H9 (cell line): Measurements from ENCODE around the gene CAMK2B. TPM values are rescaled to one million over a fixed set of nuclear protein-coding genes. Genes with fewer than 3 reads are reported as not detected.

Experiments
- DNase-seq: peaks from one replicate; pipeline ENCODE4 v3.0.0-alpha.2; 2017
- H2AFZ ChIP-seq: one replicate; pipeline ENCODE4 v1.6.1; 2013; ENCODE audit warnings: mild to moderate bottlenecking, low read length, control low read depth, moderate library complexity
- H2AK5ac ChIP-seq: 2 replicates; pipeline ENCODE4 v1.6.1; 2013; ENCODE audit warnings: low read length, control low read depth, mixed read lengths; ENCODE audit not compliant: insufficient read length
- H2BK120ac ChIP-seq: one replicate; pipeline ENCODE4 v1.6.1; 2013; ENCODE audit warnings: low read depth, mild to moderate bottlenecking, low read length, control low read depth, inconsistent platforms; ENCODE audit not compliant: poor library complexity, severe bottlenecking
- H2BK12ac ChIP-seq: 2 replicates; pipeline ENCODE4 v1.6.1; 2013; ENCODE audit warnings: low read length, control low read depth, mixed read lengths, low read depth; ENCODE audit not compliant: insufficient read length
- H2BK15ac ChIP-seq: 2 replicates; pipeline ENCODE4 v1.6.1; 2013; ENCODE audit warnings: low read depth, low read length, control low read depth
- H2BK20ac ChIP-seq: one replicate; pipeline ENCODE4 v1.6.1; 2013; ENCODE audit warnings: low read depth, mild to moderate bottlenecking, low read length, control low read depth, inconsistent platforms; ENCODE audit not compliant: poor library complexity, severe bottlenecking
- H2BK5ac ChIP-seq: 2 replicates; pipeline ENCODE4 v1.6.1; 2013; ENCODE audit warnings: low read length, control low read depth, mixed read lengths; ENCODE audit not compliant: insufficient read length
- H3K14ac ChIP-seq: 2 replicates; pipeline ENCODE4 v1.6.1; 2013; ENCODE audit warnings: low read length, control low read depth; ENCODE audit not compliant: insufficient read depth
- H3K18ac ChIP-seq: 2 replicates; pipeline ENCODE4 v1.6.1; 2013; ENCODE audit warnings: low read depth, mild to moderate bottlenecking, mixed read lengths, low read length, control low read depth; ENCODE audit not compliant: insufficient read length
- H3K23ac ChIP-seq: 2 replicates; pipeline ENCODE4 v1.6.1; 2013; ENCODE audit warnings: low read length, control low read depth, mixed read lengths, low read depth; ENCODE audit not compliant: insufficient read length
- H3K23me2 ChIP-seq: 2 replicates; pipeline ENCODE4 v1.6.1; 2013; ENCODE audit warnings: low read depth, mild to moderate bottlenecking, mixed read lengths, low read length, control low read depth; ENCODE audit not compliant: insufficient read length, poor library complexity, severe bottlenecking
- H3K27ac ChIP-seq: 2 replicates; pipeline ENCODE4 v1.5.1; 2013; ENCODE audit warnings: low read length, control low read depth, mixed read lengths, low read depth; ENCODE audit not compliant: insufficient read length
- H3K27me3 ChIP-seq: 2 replicates; pipeline ENCODE4 v1.6.1; 2013; ENCODE audit warnings: low read length, control low read depth, inconsistent platforms; ENCODE audit not compliant: insufficient read depth
- H3K4ac ChIP-seq: 2 replicates; pipeline ENCODE4 v1.6.1; 2013; ENCODE audit warnings: low read depth, mild to moderate bottlenecking, control low read depth, inconsistent platforms, low read length, moderate library complexity
- H3K4me1 ChIP-seq: 2 replicates; pipeline ENCODE4 v1.6.1; 2013; ENCODE audit warnings: low read length, control low read depth, inconsistent platforms; ENCODE audit not compliant: insufficient read depth
- H3K4me2 ChIP-seq: 2 replicates; pipeline ENCODE4 v1.6.1; 2013; ENCODE audit warnings: low read length, control low read depth, mixed read lengths; ENCODE audit not compliant: insufficient read length, insufficient read depth
- H3K56ac ChIP-seq: 2 replicates; pipeline ENCODE4 v1.6.1; 2013; ENCODE audit warnings: low read depth, mild to moderate bottlenecking, mixed read lengths, low read length, control low read depth; ENCODE audit not compliant: insufficient read length
- H3K79me1 ChIP-seq: 2 replicates; pipeline ENCODE4 v1.6.1; 2013; ENCODE audit warnings: low read depth, mild to moderate bottlenecking, moderate library complexity, low read length, control low read depth, inconsistent platforms; ENCODE audit not compliant: insufficient read depth, poor library complexity, severe bottlenecking
- H3K79me2 ChIP-seq: 2 replicates; pipeline ENCODE4 v1.6.1; 2013; ENCODE audit warnings: low read length, control low read depth, inconsistent platforms; ENCODE audit not compliant: insufficient read depth
- H3K9ac ChIP-seq: 2 replicates; pipeline ENCODE4 v1.6.1; 2013; ENCODE audit warnings: low read length, control low read depth, mixed read lengths; ENCODE audit not compliant: insufficient read length; ENCODE audit errors: extremely low read depth
- H3K9me3 ChIP-seq: one replicate; pipeline ENCODE4 v1.6.1; 2013; ENCODE audit warnings: low read depth, low read length, inconsistent platforms; ENCODE audit not compliant: control insufficient read depth
- H3T11ph ChIP-seq: one replicate; pipeline ENCODE4 v1.6.1; 2013; ENCODE audit warnings: mild to moderate bottlenecking, low read length, control low read depth, inconsistent platforms
- H4K20me1 ChIP-seq: one replicate; pipeline ENCODE4 v1.6.1; 2013; ENCODE audit not compliant: control insufficient read depth, insufficient read length, insufficient read depth
- H4K5ac ChIP-seq: 2 replicates; pipeline ENCODE4 v1.6.1; 2013; ENCODE audit warnings: low read depth, mild to moderate bottlenecking, mixed read lengths, low read length, control low read depth; ENCODE audit not compliant: insufficient read length
- H4K8ac ChIP-seq: replicated peaks from 2 replicates; pipeline ENCODE4 v1.6.1; 2013; ENCODE audit warnings: low read length, control low read depth, mixed read lengths, low read depth; ENCODE audit not compliant: insufficient read length
- H4K91ac ChIP-seq: 2 replicates; pipeline ENCODE4 v1.6.1; 2013; ENCODE audit warnings: low read depth, mild to moderate bottlenecking, moderate library complexity, mixed read lengths, low read length, control low read depth; ENCODE audit not compliant: insufficient read length
- H3K27ac Mint-ChIP-seq, 3 experiments: 2 replicates in 2 of 3; 3 replicates in 1 of 3; pipeline ENCODE4 v1.8.0; 2020 to 2021; ENCODE audit warnings: mixed read lengths in 3 of 3, mild to moderate bottlenecking in 1 of 3, moderate library complexity in 1 of 3
- H3K27me3 Mint-ChIP-seq: 2 replicates; pipeline ENCODE4 v1.8.0; 2021; ENCODE audit warnings: low read depth, mild to moderate bottlenecking, moderate library complexity, mixed read lengths
- H3K36me3 Mint-ChIP-seq, 3 experiments: 2 replicates in 2 of 3; 3 replicates in 1 of 3; pipeline ENCODE4 v1.8.0; 2020 to 2021; ENCODE audit warnings: low read depth in 3 of 3, mixed read lengths in 3 of 3; ENCODE audit not compliant: insufficient read depth in 1 of 3
- H3K4me1 Mint-ChIP-seq, 2 experiments: 2 replicates each; pipeline ENCODE4 v1.8.0; 2020; ENCODE audit warnings: mixed read lengths in 2 of 2
- H3K4me3 Mint-ChIP-seq, 2 experiments: 2 replicates in 1 of 2; 3 replicates in 1 of 2; pipeline ENCODE4 v1.8.0; 2020 to 2021; ENCODE audit warnings: mild to moderate bottlenecking in 2 of 2, mixed read lengths in 2 of 2, moderate library complexity in 1 of 2
- H3K9me3 Mint-ChIP-seq, 2 experiments: 2 replicates in 1 of 2; 3 replicates in 1 of 2; pipeline ENCODE4 v1.8.0; 2020; ENCODE audit warnings: mild to moderate bottlenecking in 2 of 2, mixed read lengths in 2 of 2, moderate library complexity in 1 of 2
- CTCF ChIP-seq: fragments of 200-600 bp; sonication (generic); conservative IDR thresholded peaks from 3 replicates; pipeline ENCODE4 v1.8.0; 2021; ENCODE audit warnings: antibody characterized with exemption, mild to moderate bottlenecking
- WGBS: extraction: QIAGEN DNeasy Blood & Tissue Kit; methylation state at CpG from one replicate; pipeline ENCODE4 v1.1.7; 2013; ENCODE audit warnings: missing lambda C conversion rate, low lambda C conversion rate, mixed read lengths; ENCODE audit not compliant: insufficient read length; ENCODE audit errors: extremely low coverage; 5-methylcytosine and 5-hydroxymethylcytosine counted together
- total RNA-seq: library from RNA; stranded (reverse); gene quantifications from 2 replicates; pipeline ENCODE4 v1.2.1, GENCODE V29; 2021

Gene CAMK2B
- total RNA-seq, 1 experiment from 2014 or later: 0.17 TPM

- Mint-ChIP-seq H3K4me3 (no peak overlapping the region), H3K9me3 (no peaks in the 10 kb centered on the region), H3K27me3 (peaks cover 56% of the 10 kb centered on the region), H3K27ac (no peak overlapping the region), H3K4me1 (peaks cover 8 to 24% of the 10 kb centered on the region in 2 experiments; a peak in 3 of 4 replicates), H3K36me3 (no peaks in the 10 kb centered on the region)
- Histone ChIP-seq H3K14ac (no peak overlapping the region), H3T11ph (no peak overlapping the region), H2AK5ac (no peak overlapping the region), H2AFZ (no peak overlapping the region), H4K20me1 (no peaks in the 10 kb centered on the region), H3K79me2 (no peaks in the 10 kb centered on the region), H2BK15ac (no peak overlapping the region), H3K9me3 (no peaks in the 10 kb centered on the region), H3K79me1 (no peaks in the 10 kb centered on the region), H4K5ac (no peak overlapping the region), H3K18ac (no peak overlapping the region), H4K91ac (no peak overlapping the region), H3K4ac (no peak overlapping the region), H3K4me2 (no peak overlapping the region), H2BK12ac (no peak overlapping the region), H3K27ac (no peak overlapping the region), H2BK20ac (no peak overlapping the region), H2BK5ac (no peak overlapping the region), H4K8ac (no peak overlapping the region), H3K4me1 (no peaks in the 10 kb centered on the region), H3K23ac (no peak overlapping the region), H3K56ac (no peak overlapping the region), H3K9ac (no peak overlapping the region), H2BK120ac (no peak overlapping the region), H3K27me3 (no peaks in the 10 kb centered on the region), H3K23me2 (no peaks in the 10 kb centered on the region)
- no CpG with 5 or more reads among the region's 1 CpG for WGBS
- no peak for DNase-seq
- no peak for TF ChIP-seq CTCF
Observed at GRCh38 chr7:44292420-44292817, 33.0 kb downstream of the CAMK2B start.
